Peyer's patch (tissue), 4 donors: ENCODE data around the gene ATP11C. TPM values are rescaled to one million over a fixed set of nuclear protein-coding genes. Genes with fewer than 3 reads are reported as not detected.

ENCODE experiments used
- DNase-seq, 3 donors: peaks; one replicate each; pipeline ENCODE4 v3.0.0-alpha.2; 2017 to 2019
- H3K27ac ChIP-seq, 4 donors: fragments of 200-600 bp; sonication (generic); one replicate each; pipeline ENCODE4 v1.5.1; 2016 to 2019
- H3K27me3 ChIP-seq, 2 donors: fragments of 200-600 bp; sonication (generic); one replicate each; pipeline ENCODE4 v1.5.1; 2019
- H3K36me3 ChIP-seq, 3 donors: fragments of 200-600 bp; sonication (generic); one replicate each; pipeline ENCODE4 v1.5.1; 2016 to 2019
- H3K4me1 ChIP-seq, 4 donors: fragments of 200-600 bp; sonication (generic); one replicate each; pipeline ENCODE4 v1.5.1; 2016 to 2019
- H3K4me3 ChIP-seq, 4 donors: fragments of 200-600 bp; sonication (generic); 1 replicate in 3 of 4; 2 replicates in 1 of 4; pipeline ENCODE4 v1.5.1; 2016 to 2019; ENCODE audit warnings: mild to moderate bottlenecking in 1 of 4
- H3K9me3 ChIP-seq, 4 donors: fragments of 200-600 bp; sonication (generic); one replicate each; pipeline ENCODE4 v1.5.1; 2016 to 2019; ENCODE audit warnings: mild to moderate bottlenecking in 1 of 4
- POLR2A ChIP-seq, 2 donors: fragments of 450-650 bp; IDR thresholded peaks; one replicate each; pipeline ENCODE4 v1.5.1; 2017; ENCODE audit warnings: antibody characterized with exemption in 2 of 2, mild to moderate bottlenecking in 2 of 2, moderate library complexity in 2 of 2
- total RNA-seq, 4 donors: library from RNA; depleted of rRNA; stranded (reverse); fragments of >200 nt; gene quantifications; one replicate each; pipeline ENCODE4 v1.1.0, GENCODE V29; 2016
- TF ChIP-seq, protein P1 (sequence below), 6 experiments: fragments of 450-650 bp in 4 of 6; fragments of 200-600 bp in 2 of 6; sonication (generic) in 1 of 6; IDR thresholded peaks; one replicate each; pipeline ENCODE4 v1.5.1; 2017 to 2019; ENCODE audit warnings: antibody characterized with exemption in 6 of 6, mild to moderate bottlenecking in 3 of 6, moderate library complexity in 1 of 6

Gene ATP11C
- total RNA-seq, 4 donors from 2014 or later: 8.9 to 46.2 (median 13.1) TPM

DNA sequence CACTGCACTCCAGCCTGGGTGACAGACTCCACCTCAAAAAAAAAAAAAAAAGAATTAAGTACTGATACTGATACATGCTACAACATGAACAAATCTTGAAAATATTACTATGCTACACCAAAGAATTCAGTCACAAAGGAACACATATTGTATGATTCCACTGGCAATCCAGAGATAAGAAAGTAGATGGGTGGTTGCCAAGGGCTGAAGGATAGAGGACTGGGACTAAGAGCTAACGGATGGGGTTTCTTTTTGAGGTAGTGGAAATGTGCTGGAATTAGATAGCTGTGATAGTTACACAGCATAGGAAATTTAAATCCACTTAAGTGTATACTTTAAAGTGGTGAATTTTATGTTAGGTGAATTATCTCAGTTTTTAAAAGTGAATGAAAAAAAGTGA is 12.5 kb downstream of the ATP11C start:
- DNase-seq: no peak
- TF ChIP-seq, protein P1, sequence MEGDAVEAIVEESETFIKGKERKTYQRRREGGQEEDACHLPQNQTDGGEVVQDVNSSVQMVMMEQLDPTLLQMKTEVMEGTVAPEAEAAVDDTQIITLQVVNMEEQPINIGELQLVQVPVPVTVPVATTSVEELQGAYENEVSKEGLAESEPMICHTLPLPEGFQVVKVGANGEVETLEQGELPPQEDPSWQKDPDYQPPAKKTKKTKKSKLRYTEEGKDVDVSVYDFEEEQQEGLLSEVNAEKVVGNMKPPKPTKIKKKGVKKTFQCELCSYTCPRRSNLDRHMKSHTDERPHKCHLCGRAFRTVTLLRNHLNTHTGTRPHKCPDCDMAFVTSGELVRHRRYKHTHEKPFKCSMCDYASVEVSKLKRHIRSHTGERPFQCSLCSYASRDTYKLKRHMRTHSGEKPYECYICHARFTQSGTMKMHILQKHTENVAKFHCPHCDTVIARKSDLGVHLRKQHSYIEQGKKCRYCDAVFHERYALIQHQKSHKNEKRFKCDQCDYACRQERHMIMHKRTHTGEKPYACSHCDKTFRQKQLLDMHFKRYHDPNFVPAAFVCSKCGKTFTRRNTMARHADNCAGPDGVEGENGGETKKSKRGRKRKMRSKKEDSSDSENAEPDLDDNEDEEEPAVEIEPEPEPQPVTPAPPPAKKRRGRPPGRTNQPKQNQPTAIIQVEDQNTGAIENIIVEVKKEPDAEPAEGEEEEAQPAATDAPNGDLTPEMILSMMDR (IDR thresholded peaks at IDR 0.05): no peak
- TF ChIP-seq POLR2A (IDR thresholded peaks at IDR 0.05): no peak
- no peaks in the 10 kb centered on the region for H3K9me3 ChIP-seq

GRCh38 chrX:139914421-139914820 is 18.4 kb downstream of the ATP11C start:
- no peaks in the 10 kb centered on the region for H3K9me3 ChIP-seq
- no peak overlapping the region for H3K4me3 ChIP-seq
- H3K27ac ChIP-seq: no peak overlapping the region
- no peak for DNase-seq
- no peaks in the 10 kb centered on the region for H3K4me1 ChIP-seq
- TF ChIP-seq, protein P1 (IDR thresholded peaks at IDR 0.05): no peak
- no peak for TF ChIP-seq POLR2A (IDR thresholded peaks at IDR 0.05)
- no peaks in the 10 kb centered on the region for H3K27me3 ChIP-seq
- no peaks in the 10 kb centered on the region for H3K36me3 ChIP-seq

More for the DNA sequence above, 12.5 kb downstream of the ATP11C start:
- Histone ChIP-seq H3K4me3 (no peak overlapping the region), H3K36me3 (no peaks in the 10 kb centered on the region), H3K27ac (no peak overlapping the region), H3K4me1 (no peaks in the 10 kb centered on the region), H3K27me3 (no peaks in the 10 kb centered on the region)

- no peaks in the 10 kb centered on the region for H3K27me3 ChIP-seq
- no peaks in the 10 kb centered on the region for H3K4me1 ChIP-seq
- no peaks in the 10 kb centered on the region for H3K9me3 ChIP-seq
- no peak for TF ChIP-seq POLR2A (IDR thresholded peaks at IDR 0.05)
- TF ChIP-seq, protein P1 (IDR thresholded peaks at IDR 0.05): no peak
- no peaks in the 10 kb centered on the region for H3K36me3 ChIP-seq
- H3K27ac ChIP-seq: no peak overlapping the region
- no peak for DNase-seq
- H3K4me3 ChIP-seq: no peak overlapping the region
Measured at GRCh38 chrX:139909712-139910111, 23.1 kb downstream of the ATP11C start.

- Histone ChIP-seq H3K4me1 (no peaks in the 10 kb centered on the region), H3K4me3 (no peak overlapping the region)
- no peak for DNase-seq
Measured at GRCh38 chrX:139907078-139907477, 25.8 kb downstream of the ATP11C start.

DNA sequence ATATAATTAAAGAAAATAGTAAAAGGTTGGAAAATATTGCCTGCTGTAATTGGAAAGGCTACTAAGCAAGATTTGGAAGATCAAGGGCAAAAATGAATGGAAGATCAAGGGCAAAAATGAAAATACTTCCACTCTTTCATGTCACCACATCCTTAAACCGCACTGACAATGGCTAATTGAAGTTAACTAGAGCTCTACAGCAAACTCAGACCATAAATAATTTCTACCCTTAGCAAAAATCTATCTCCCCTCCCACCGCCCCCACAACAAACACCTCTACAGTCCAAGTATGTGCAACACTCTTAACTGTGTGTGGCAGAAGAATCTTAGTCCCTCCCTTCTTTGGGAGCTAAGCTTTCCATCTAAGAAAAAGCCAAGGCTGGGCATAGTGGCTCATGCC is 27.1 kb downstream of the ATP11C start:
- H3K4me1 ChIP-seq: no peaks in the 10 kb centered on the region
- no peaks in the 10 kb centered on the region for H3K36me3 ChIP-seq
- DNase-seq: no peak
- no peaks in the 10 kb centered on the region for H3K9me3 ChIP-seq
- H3K27ac ChIP-seq: no peak overlapping the region
- H3K4me3 ChIP-seq: no peak overlapping the region
- TF ChIP-seq, protein P1 (IDR thresholded peaks at IDR 0.05): no peak
- TF ChIP-seq POLR2A (IDR thresholded peaks at IDR 0.05): no peak
- H3K27me3 ChIP-seq: no peaks in the 10 kb centered on the region

More at GRCh38 chrX:139907078-139907477, 25.8 kb downstream of the ATP11C start:
- TF ChIP-seq, protein P1 (IDR thresholded peaks at IDR 0.05): no peak
- TF ChIP-seq POLR2A (IDR thresholded peaks at IDR 0.05): no peak
- Histone ChIP-seq H3K9me3 (no peaks in the 10 kb centered on the region), H3K36me3 (no peaks in the 10 kb centered on the region), H3K27me3 (no peaks in the 10 kb centered on the region), H3K27ac (no peak overlapping the region)

GRCh38 chrX:139905051-139905450 is 27.8 kb downstream of the ATP11C start:
- no peak overlapping the region for H3K4me3 ChIP-seq
- no peak overlapping the region for H3K27ac ChIP-seq
- H3K36me3 ChIP-seq: no peaks in the 10 kb centered on the region
- H3K4me1 ChIP-seq: no peaks in the 10 kb centered on the region
- DNase-seq: no peak
- TF ChIP-seq, protein P1 (IDR thresholded peaks at IDR 0.05): no peak
- TF ChIP-seq POLR2A (IDR thresholded peaks at IDR 0.05): no peak
- H3K27me3 ChIP-seq: no peaks in the 10 kb centered on the region
- H3K9me3 ChIP-seq: no peaks in the 10 kb centered on the region
